Neural progenitor cell (in vitro differentiated cells): ENCODE results near the gene STAG1. TPM values are rescaled to one million over a fixed set of nuclear protein-coding genes. Genes with fewer than 3 reads are reported as not detected.
"Not testable (repeated sequence)": the region's sequence is repeated elsewhere in the genome, so short reads cannot be mapped to it uniquely, and the experiment has no call there.

Experiments used
- DNase-seq: peaks from one replicate; pipeline ENCODE4 v3.0.0-alpha.2; 2016; ENCODE audit warnings: low spot score
- H2AFZ ChIP-seq: fragments of 200-600 bp; sonication (generic); replicated peaks from 2 replicates; pipeline ENCODE4 v1.6.1; 2016; ENCODE audit warnings: antibody characterized with exemption
- H3F3A ChIP-seq: fragments of 200-600 bp; sonication (generic); 2 replicates; pipeline ENCODE4 v1.6.1; 2016; ENCODE audit warnings: antibody characterized with exemption, low read depth
- H3K27ac ChIP-seq: fragments of 200-600 bp; sonication (generic); 2 replicates; pipeline ENCODE4 v1.5.1; 2016; ENCODE audit warnings: mild to moderate bottlenecking
- H3K27me3 ChIP-seq: fragments of 200-600 bp; sonication (generic); 2 replicates; pipeline ENCODE4 v1.6.1; 2016; ENCODE audit warnings: mild to moderate bottlenecking, moderate library complexity
- H3K36me3 ChIP-seq: fragments of 200-600 bp; sonication (generic); 2 replicates; pipeline ENCODE4 v1.5.1; 2016
- H3K4me1 ChIP-seq: fragments of 200-600 bp; sonication (generic); 2 replicates; pipeline ENCODE4 v1.6.1; 2016; ENCODE audit warnings: mixed run types
- H3K4me2 ChIP-seq: fragments of 200-600 bp; sonication (generic); 2 replicates; pipeline ENCODE4 v1.6.1; 2016
- H3K4me3 ChIP-seq: fragments of 200-600 bp; sonication (generic); 2 replicates; pipeline ENCODE4 v1.5.1; 2016
- H3K79me2 ChIP-seq: fragments of 200-600 bp; sonication (generic); 2 replicates; pipeline ENCODE4 v1.6.1; 2016; ENCODE audit warnings: low read depth
- H3K9ac ChIP-seq: fragments of 200-600 bp; sonication (generic); 2 replicates; pipeline ENCODE4 v1.6.1; 2016
- H3K9me3 ChIP-seq: fragments of 200-600 bp; sonication (generic); 2 replicates; pipeline ENCODE4 v1.5.1; 2016; ENCODE audit warnings: low read depth
- H4K20me1 ChIP-seq: fragments of 200-600 bp; sonication (generic); 2 replicates; pipeline ENCODE4 v1.6.1; 2016; ENCODE audit warnings: low read depth
- H3K27ac Mint-ChIP-seq: 3 replicates; pipeline ENCODE4 v1.8.0; 2021; ENCODE audit warnings: mixed read lengths
- H3K27me3 Mint-ChIP-seq: 2 replicates; pipeline ENCODE4 v1.8.0; 2022; ENCODE audit warnings: low read depth, mild to moderate bottlenecking, inconsistent platforms, moderate library complexity, mixed read lengths; ENCODE audit not compliant: insufficient read depth
- H3K36me3 Mint-ChIP-seq: 3 replicates; pipeline ENCODE4 v1.8.0; 2021; ENCODE audit warnings: mixed read lengths
- H3K4me1 Mint-ChIP-seq: 3 replicates; pipeline ENCODE4 v1.8.0; 2021; ENCODE audit warnings: mixed read lengths
- H3K4me3 Mint-ChIP-seq: 3 replicates; pipeline ENCODE4 v1.8.0; 2021; ENCODE audit warnings: mild to moderate bottlenecking, moderate library complexity, mixed read lengths
- H3K9me3 Mint-ChIP-seq: 3 replicates; pipeline ENCODE4 v1.8.0; 2020; ENCODE audit warnings: mixed read lengths
- CTCF ChIP-seq: fragments of 200-600 bp; sonication (generic); IDR thresholded peaks from 2 replicates; pipeline ENCODE4 v1.5.1; 2017; ENCODE audit warnings: antibody characterized with exemption, mild to moderate bottlenecking
- EZH2 ChIP-seq: fragments of 200-600 bp; sonication (generic); IDR thresholded peaks from 2 replicates; pipeline ENCODE4 v1.6.1; 2017; ENCODE audit warnings: antibody characterized with exemption, mild to moderate bottlenecking, moderate library complexity
- EZH2phosphoT487 ChIP-seq: fragments of 200-600 bp; sonication (generic); IDR thresholded peaks from 2 replicates; pipeline ENCODE4 v1.6.1; 2017; ENCODE audit warnings: antibody characterized with exemption
- total RNA-seq: library from RNA; depleted of rRNA; stranded (reverse); fragments of >200 nt; gene quantifications from 2 replicates; pipeline ENCODE4 v1.2.3, GENCODE V29; 2015; ENCODE audit warnings: low replicate concordance

The STAG1 gene
- total RNA-seq, 1 donor from 2014 or later = 38.3 TPM

DNA sequence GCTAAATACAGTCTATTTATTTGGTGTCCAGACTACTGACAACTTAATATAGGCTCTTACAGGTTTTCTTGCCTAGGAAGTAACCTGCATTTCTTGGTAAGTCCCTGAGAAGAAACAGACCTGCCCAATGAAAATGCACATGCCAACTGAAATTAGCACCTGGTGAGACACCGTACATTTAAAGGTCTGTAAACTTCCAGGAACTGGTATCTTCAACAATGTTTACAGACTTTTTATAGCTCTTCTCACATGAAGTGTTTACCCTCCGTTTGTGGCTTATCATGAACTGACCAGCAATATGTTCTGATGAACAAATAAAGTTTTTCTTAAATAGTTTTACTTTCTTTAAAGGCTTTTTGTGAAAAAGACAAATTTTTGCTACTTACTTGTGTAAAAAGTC, 408.7 kb downstream of the STAG1 start:
- Mint-ChIP-seq H3K4me1 (peaks cover 12% of the 10 kb centered on the region), H3K27ac (no peak overlapping the region), H3K27me3 (no peaks in the 10 kb centered on the region), H3K9me3 (no peaks in the 10 kb centered on the region), H3K36me3 (peaks cover 36% of the 10 kb centered on the region), H3K4me3 (no peak overlapping the region)
- Histone ChIP-seq H3K27me3 (no peaks in the 10 kb centered on the region), H3F3A (peaks cover 9% of the 10 kb centered on the region), H3K4me1 (peaks cover 7% of the 10 kb centered on the region), H4K20me1 (no peaks in the 10 kb centered on the region), H3K27ac (no peak overlapping the region), H3K79me2 (no peaks in the 10 kb centered on the region), H3K36me3 (no peaks in the 10 kb centered on the region), H3K4me2 (no peak overlapping the region), H3K9me3 (no peaks in the 10 kb centered on the region), H2AFZ (no peak overlapping the region), H3K9ac (no peak overlapping the region), H3K4me3 (no peak overlapping the region)
- DNase-seq = no peak
- TF ChIP-seq EZH2phosphoT487 = no peak
- no peak for TF ChIP-seq EZH2
- no peak for TF ChIP-seq CTCF

DNA sequence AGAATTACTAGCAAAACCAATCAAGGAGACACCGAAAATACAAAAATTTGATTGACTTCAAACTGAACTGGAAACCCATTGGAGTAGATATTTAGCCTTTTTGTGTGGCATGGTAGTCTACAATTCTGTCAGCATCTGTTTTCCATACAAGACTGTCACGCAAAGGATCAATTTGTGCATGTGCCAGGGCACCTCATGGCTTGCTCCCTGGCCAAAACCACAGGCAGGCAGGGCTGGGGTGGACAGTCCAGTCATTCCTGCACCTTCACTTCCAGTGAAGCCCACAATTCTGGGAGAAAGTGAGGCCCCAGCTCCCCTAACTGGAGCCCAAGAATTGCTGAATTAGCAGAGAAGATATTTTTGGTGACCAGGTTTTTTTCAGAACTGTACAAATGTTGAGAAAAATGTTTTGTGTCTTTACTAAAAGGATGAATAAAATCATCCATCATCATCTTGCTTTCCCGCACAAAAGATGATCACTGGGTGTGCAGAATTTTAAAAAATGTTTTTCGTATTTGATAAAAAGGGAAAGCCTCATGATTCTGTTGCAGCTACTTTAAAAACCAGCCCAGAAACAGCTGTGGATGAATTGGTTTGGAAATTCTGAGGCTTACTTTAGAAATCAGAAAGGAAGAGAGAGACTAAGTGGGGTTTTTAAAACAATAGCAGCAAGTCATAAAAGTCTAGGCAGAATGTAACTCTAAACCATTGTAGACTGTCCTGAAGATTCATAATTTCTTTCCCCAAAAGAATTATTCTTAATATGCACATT, 415.7 kb downstream of the STAG1 start:
- peaks cover 41% of the 10 kb centered on the region for H3K36me3 Mint-ChIP-seq
- Histone ChIP-seq H3K4me1 (no peaks in the 10 kb centered on the region), H2AFZ (no peak overlapping the region), H3K27ac (no peak overlapping the region), H3K27me3 (no peaks in the 10 kb centered on the region), H3K4me3 (no peak overlapping the region), H3K4me2 (no peak overlapping the region), H4K20me1 (no peaks in the 10 kb centered on the region), H3K9me3 (no peaks in the 10 kb centered on the region), H3F3A (no peaks in the 10 kb centered on the region), H3K79me2 (no peaks in the 10 kb centered on the region), H3K36me3 (no peaks in the 10 kb centered on the region), H3K9ac (no peak overlapping the region)
- TF ChIP-seq EZH2 (no peak), CTCF (no peak), EZH2phosphoT487 (no peak)
- H3K4me1 Mint-ChIP-seq = no peaks in the 10 kb centered on the region
- no peaks in the 10 kb centered on the region for H3K9me3 Mint-ChIP-seq
- H3K27me3 Mint-ChIP-seq = no peaks in the 10 kb centered on the region
- no peak for DNase-seq
- H3K27ac Mint-ChIP-seq = no peak overlapping the region
- H3K4me3 Mint-ChIP-seq = no peak overlapping the region

DNA sequence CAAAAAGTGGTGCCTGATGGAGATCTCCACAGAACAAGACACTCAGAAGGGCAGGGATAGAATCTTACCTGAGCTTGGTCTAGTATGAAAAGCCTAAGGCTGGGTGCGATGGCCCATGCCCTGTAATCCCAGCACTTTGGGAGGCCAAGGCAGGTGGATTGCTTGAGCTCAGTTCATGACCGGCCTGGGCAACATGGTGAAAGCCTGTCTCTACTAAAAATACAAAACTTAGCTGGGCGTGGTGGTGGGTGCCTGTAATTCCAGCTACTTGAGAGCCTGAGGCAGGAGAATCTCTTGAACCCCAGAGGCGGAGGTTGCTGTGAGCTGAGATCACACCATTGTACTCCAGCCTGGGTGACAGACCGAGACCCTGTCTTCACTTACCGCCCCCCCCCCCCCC, 417.5 kb downstream of the STAG1 start:
- not testable (repeated sequence) for H3K4me3 Mint-ChIP-seq, DNase-seq, H3K27me3 ChIP-seq, H2AFZ ChIP-seq, H3K4me3 ChIP-seq, H3K27ac Mint-ChIP-seq, H3K4me1 Mint-ChIP-seq, H3K27me3 Mint-ChIP-seq, H3K4me1 ChIP-seq, H3K9me3 Mint-ChIP-seq, H3K9me3 ChIP-seq, H3K79me2 ChIP-seq, H3K9ac ChIP-seq, H3K27ac ChIP-seq, H3K36me3 ChIP-seq, H3F3A ChIP-seq, H3K4me2 ChIP-seq, H4K20me1 ChIP-seq
- peaks cover 28% of the 10 kb centered on the region for H3K36me3 Mint-ChIP-seq

- H4K20me1 ChIP-seq = no peaks in the 10 kb centered on the region
- Mint-ChIP-seq H3K4me3 (no peak overlapping the region), H3K27ac (no peak overlapping the region), H3K36me3 (peaks cover 28% of the 10 kb centered on the region), H3K4me1 (no peaks in the 10 kb centered on the region), H3K27me3 (no peaks in the 10 kb centered on the region), H3K9me3 (no peaks in the 10 kb centered on the region)
- no peaks in the 10 kb centered on the region for H3K79me2 ChIP-seq
- no peaks in the 10 kb centered on the region for H3K4me1 ChIP-seq
- H3K4me2 ChIP-seq = no peak overlapping the region
- DNase-seq = no peak
- H3K27me3 ChIP-seq = no peaks in the 10 kb centered on the region
- H2AFZ ChIP-seq = no peak overlapping the region
- H3K27ac ChIP-seq = no peak overlapping the region
- H3K9me3 ChIP-seq = no peaks in the 10 kb centered on the region
- no peaks in the 10 kb centered on the region for H3F3A ChIP-seq
- TF ChIP-seq EZH2phosphoT487 (no peak), CTCF (no peak), EZH2 (no peak)
- H3K36me3 ChIP-seq = no peaks in the 10 kb centered on the region
- no peak overlapping the region for H3K9ac ChIP-seq
- H3K4me3 ChIP-seq = no peak overlapping the region
Observed at GRCh38 chr3:136334209-136334608, 418.0 kb downstream of the STAG1 start.
